Measurements from ENCODE around the gene RGS2. TPM values are rescaled to one million over a fixed set of nuclear protein-coding genes. Genes with fewer than 3 reads are reported as not detected.

The RGS2 gene
- polyA plus RNA-seq, 3 donors, result 23.2 to 29.6 (median 27.9) TPM

- no peak for DNase-seq
These were observed 8.4 kb downstream of the RGS2 start for GRCh38 chr1:192817246-192817645.

GRCh38 chr1:192821296-192821695, 12.5 kb downstream of the RGS2 start:
- no peak for DNase-seq

GRCh38 chr1:192824511-192824910, 15.7 kb downstream of the RGS2 start:
- DNase-seq, result no peak

GRCh38 chr1:192826791-192827546, 18.1 kb downstream of the RGS2 start:
- no peak for DNase-seq

GRCh38 chr1:192830595-192831246, 21.9 kb downstream of the RGS2 start:
- DNase-seq, result no peak

GRCh38 chr1:192831706-192832355, 23.0 kb downstream of the RGS2 start:
- no peak for DNase-seq

GRCh38 chr1:192832492-192832891, 23.7 kb downstream of the RGS2 start:
- no peak for DNase-seq

- DNase-seq, result no peak
These were observed 26.3 kb downstream of the RGS2 start for GRCh38 chr1:192835116-192835515.

- no peak for DNase-seq
These were observed 30.6 kb downstream of the RGS2 start for GRCh38 chr1:192839162-192840066.

- no peak for DNase-seq
These were observed 35.5 kb downstream of the RGS2 start for GRCh38 chr1:192844360-192844759.

- no peak for DNase-seq
These were observed 38.1 kb downstream of the RGS2 start for GRCh38 chr1:192846950-192847349.

- DNase-seq, result no peak
These were observed 40.2 kb downstream of the RGS2 start for GRCh38 chr1:192849011-192849410.

- DNase-seq, result no peak
These were observed 40.6 kb downstream of the RGS2 start for GRCh38 chr1:192849442-192849841.

- DNase-seq, result no peak
These were observed 43.4 kb downstream of the RGS2 start for GRCh38 chr1:192852001-192852947.

GRCh38 chr1:192858456-192858855, 49.6 kb downstream of the RGS2 start:
- DNase-seq, result no peak

- DNase-seq, result no peak
These were observed 51.0 kb downstream of the RGS2 start for GRCh38 chr1:192859808-192860207.

GRCh38 chr1:192860478-192861185, 51.8 kb downstream of the RGS2 start:
- no peak for DNase-seq

GRCh38 chr1:192861860-192862259, 53.0 kb downstream of the RGS2 start:
- DNase-seq, result no peak

Measured in renal pelvis (tissue), 4 donors.